GM21447 (cell line): ENCODE measurements around the gene RALGAPA1.
"Not testable (repeated sequence)": the region's sequence is repeated elsewhere in the genome, so short reads cannot be mapped to it uniquely, and the experiment has no call there.

Source experiments
- ATAC-seq: cut with Tn5 transposase; IDR thresholded peaks from one replicate; pipeline ENCODE4 v1.9.1; 2021; ENCODE audit not compliant: unreplicated experiment

The RALGAPA1 gene

GRCh38 chr14:35822501-35822900, 13.4 kb upstream of the RALGAPA1 start:
- ATAC-seq: no peak

- no peak for ATAC-seq
These were observed 12.7 kb upstream of the RALGAPA1 start for GRCh38 chr14:35821564-35822411.

- no peak for ATAC-seq
These were observed 10.8 kb upstream of the RALGAPA1 start for GRCh38 chr14:35819591-35820540.

GRCh38 chr14:35818346-35819115, 9.4 kb upstream of the RALGAPA1 start:
- no peak for ATAC-seq

GRCh38 chr14:35814371-35815005, 5.4 kb upstream of the RALGAPA1 start:
- ATAC-seq: peak; percentile 90

GRCh38 chr14:35810963-35811362, 1.9 kb upstream of the RALGAPA1 start:
- ATAC-seq: no peak

GRCh38 chr14:35809597-35809996, 502 bp upstream of the RALGAPA1 start:
- no peak for ATAC-seq

GRCh38 chr14:35808076-35808637, 938 bp downstream of the RALGAPA1 start:
- ATAC-seq: no peak

- ATAC-seq: no peak
These were observed 1.7 kb downstream of the RALGAPA1 start for GRCh38 chr14:35807131-35807961.

GRCh38 chr14:35806006-35806907, 2.8 kb downstream of the RALGAPA1 start:
- no peak for ATAC-seq

- no peak for ATAC-seq
These were observed 11.3 kb downstream of the RALGAPA1 start for GRCh38 chr14:35797796-35798195.

- no peak for ATAC-seq
These were observed 19.4 kb downstream of the RALGAPA1 start for GRCh38 chr14:35789651-35790050.

GRCh38 chr14:35786856-35787255, 22.2 kb downstream of the RALGAPA1 start:
- no peak for ATAC-seq

GRCh38 chr14:35783699-35784098, 25.4 kb downstream of the RALGAPA1 start:
- ATAC-seq: no peak

- no peak for ATAC-seq
These were observed 29.7 kb downstream of the RALGAPA1 start for GRCh38 chr14:35779368-35779767.

- ATAC-seq: not testable (repeated sequence)
These were observed 31.5 kb downstream of the RALGAPA1 start for GRCh38 chr14:35777550-35777949.

- no peak for ATAC-seq
These were observed 32.3 kb downstream of the RALGAPA1 start for GRCh38 chr14:35776823-35777222.

- not testable (repeated sequence) for ATAC-seq
These were observed 33.0 kb downstream of the RALGAPA1 start for GRCh38 chr14:35776085-35776484.
